GM21447 (cell line): ENCODE data around the gene GASK1B.

Source experiments
- ATAC-seq: cut with Tn5 transposase; IDR thresholded peaks from one replicate; pipeline ENCODE4 v1.9.1; 2021; ENCODE audit not compliant: unreplicated experiment

The GASK1B gene

GRCh38 chr4:158189422-158189821 lies 16.6 kb upstream of the GASK1B start:
- no peak for ATAC-seq

- ATAC-seq, result no peak
Measured at GRCh38 chr4:158186815-158187214, 14.0 kb upstream of the GASK1B start.

- no peak for ATAC-seq
Measured at GRCh38 chr4:158182736-158183135, 9.9 kb upstream of the GASK1B start.

- ATAC-seq, result no peak
Measured at GRCh38 chr4:158181906-158182305, 9.1 kb upstream of the GASK1B start.

GRCh38 chr4:158179465-158179864 lies 6.6 kb upstream of the GASK1B start:
- ATAC-seq, result no peak

- ATAC-seq, result no peak
Measured at GRCh38 chr4:158176776-158177175, 4.0 kb upstream of the GASK1B start.

GRCh38 chr4:158176108-158176507 lies 3.3 kb upstream of the GASK1B start:
- no peak for ATAC-seq

- ATAC-seq, result no peak
Measured at GRCh38 chr4:158170691-158171561, 1.9 kb downstream of the GASK1B start.

GRCh38 chr4:158169931-158170690 lies 2.7 kb downstream of the GASK1B start:
- no peak for ATAC-seq

- no peak for ATAC-seq
Measured at GRCh38 chr4:158169506-158169905, 3.3 kb downstream of the GASK1B start.

- no peak for ATAC-seq
Measured at GRCh38 chr4:158168606-158169005, 4.2 kb downstream of the GASK1B start.

GRCh38 chr4:158166701-158167100 lies 6.1 kb downstream of the GASK1B start:
- ATAC-seq, result no peak

GRCh38 chr4:158164768-158165213 lies 8.0 kb downstream of the GASK1B start:
- ATAC-seq, result no peak

- ATAC-seq, result no peak
Measured at GRCh38 chr4:158163941-158164767, 8.7 kb downstream of the GASK1B start.

- no peak for ATAC-seq
Measured at GRCh38 chr4:158162631-158163030, 10.2 kb downstream of the GASK1B start.

- no peak for ATAC-seq
Measured at GRCh38 chr4:158161551-158162354, 11.1 kb downstream of the GASK1B start.

- ATAC-seq, result no peak
Measured at GRCh38 chr4:158159718-158160094, 13.1 kb downstream of the GASK1B start.

GRCh38 chr4:158159054-158159717 lies 13.6 kb downstream of the GASK1B start:
- no peak for ATAC-seq

GRCh38 chr4:158157412-158157811 lies 15.4 kb downstream of the GASK1B start:
- ATAC-seq, result no peak
